Nucleus accumbens (tissue), 56 donors: Measurements from ENCODE around the gene TAOK1.
"Not testable (repeated sequence)": the region's sequence is repeated elsewhere in the genome, so short reads cannot be mapped to it uniquely, and the experiment has no call there.

Experiments
- DNase-seq, 56 donors: peaks; one replicate each; lab custom pipeline; 2025; lab: John Stamatoyannopoulos, UW

Gene TAOK1

DNA sequence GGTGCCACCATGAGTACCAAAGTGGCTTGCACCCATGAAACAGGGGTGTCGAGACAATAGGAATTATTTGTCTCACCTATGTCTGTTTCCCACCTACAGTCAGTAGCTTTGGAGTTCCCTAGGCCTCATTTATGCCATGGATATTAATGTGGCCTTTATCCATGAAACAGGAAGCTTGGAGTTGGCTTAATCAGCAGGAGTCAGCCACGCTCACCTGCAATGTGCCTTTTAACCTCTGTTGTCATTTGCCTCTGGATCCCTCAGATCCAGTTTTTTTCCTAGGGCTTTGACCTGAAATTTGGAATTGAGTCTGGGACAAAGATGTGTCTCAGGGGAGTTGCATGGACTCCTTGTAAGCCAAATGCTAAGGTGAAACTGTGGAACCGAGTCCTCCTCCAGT lies 44.4 kb downstream of the TAOK1 start:
- no peak for DNase-seq

DNA sequence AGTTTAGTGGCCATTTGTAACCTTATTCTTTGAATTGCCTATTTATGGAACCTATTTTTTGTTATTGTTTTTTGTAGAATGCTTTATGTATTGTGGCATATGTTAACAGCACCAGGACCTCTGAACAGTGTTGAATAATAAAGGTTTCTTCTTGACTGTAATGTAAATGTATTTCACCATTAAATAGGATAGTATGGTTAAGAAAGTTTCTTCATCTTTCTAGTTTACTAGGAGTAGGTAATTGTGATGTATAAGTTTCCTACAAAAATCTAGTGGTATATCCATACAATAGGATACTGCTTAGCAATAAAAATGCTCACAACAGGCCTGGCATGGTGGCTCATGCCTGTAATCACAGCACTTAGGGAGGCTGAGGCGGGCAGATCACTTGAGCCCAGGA lies 52.3 kb downstream of the TAOK1 start:
- no peak for DNase-seq

DNA sequence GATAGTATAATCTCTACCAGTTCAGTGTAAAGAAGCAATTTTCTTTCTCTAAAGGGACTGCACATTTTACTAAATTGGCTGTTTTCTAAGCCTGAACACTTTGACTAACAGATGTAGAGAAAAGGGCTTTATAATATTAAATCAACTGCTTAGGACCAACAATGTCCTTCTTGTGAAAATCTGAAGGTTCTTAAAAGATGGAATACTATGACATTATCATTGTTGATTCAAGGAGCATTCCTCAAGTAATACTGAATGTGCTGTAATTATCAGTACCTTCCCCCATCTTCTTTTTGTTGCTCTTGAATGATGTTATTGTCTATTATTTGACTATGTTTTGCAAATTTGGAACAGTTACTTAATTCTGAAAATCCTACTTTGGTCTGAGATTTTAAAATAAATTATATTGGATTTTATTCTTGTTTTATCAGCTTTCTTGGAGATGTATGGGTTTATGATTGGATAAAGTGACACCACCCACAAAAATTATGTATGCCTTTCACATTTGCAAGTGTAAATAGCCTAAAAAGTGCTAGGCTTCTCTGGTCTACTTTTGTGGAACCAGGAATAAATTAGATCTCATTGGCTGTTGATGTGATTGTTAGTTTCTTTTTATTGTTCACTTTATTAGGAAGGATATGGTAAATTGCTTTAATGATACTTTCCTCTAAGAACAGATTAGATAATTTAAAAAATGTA lies 53.0 kb downstream of the TAOK1 start:
- no peak for DNase-seq

DNA sequence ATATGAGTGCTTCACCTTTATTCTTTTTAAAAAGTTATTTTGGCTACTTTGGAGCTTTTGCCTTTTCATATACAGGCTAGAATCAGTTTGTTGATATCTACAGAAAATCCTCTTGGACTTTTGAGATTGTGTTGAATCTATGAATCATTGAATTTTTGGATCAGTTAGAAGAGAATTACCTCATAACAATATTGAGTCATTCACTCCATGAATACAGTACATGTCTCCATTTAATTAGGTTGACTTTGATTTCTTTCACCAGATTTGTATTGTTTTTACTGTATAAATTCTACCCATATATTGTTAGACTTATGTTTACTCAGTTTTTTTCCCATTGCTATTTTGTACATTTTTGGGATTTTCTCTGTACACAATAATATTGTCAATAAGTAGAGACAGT lies 54.4 kb downstream of the TAOK1 start:
- DNase-seq = no peak

DNA sequence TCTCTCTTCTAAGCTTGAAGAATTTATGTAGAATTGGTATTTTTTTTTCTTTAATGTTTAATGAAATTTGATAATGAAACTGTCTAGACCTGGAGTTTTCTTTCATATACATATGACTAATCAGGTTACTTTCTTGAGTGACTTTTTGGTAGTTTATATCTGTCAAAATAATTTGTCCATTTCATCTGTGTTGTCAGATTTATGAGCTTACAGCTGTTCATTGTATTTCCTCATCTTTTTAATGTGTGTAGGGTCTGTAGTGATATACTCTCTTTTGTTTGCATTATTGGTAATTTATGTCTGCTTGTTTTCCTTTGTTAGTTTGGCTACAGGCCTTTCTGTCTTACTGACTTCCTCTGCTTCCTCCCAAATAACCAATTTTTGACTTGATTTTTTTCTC lies 55.7 kb downstream of the TAOK1 start:
- DNase-seq = no peak

DNA sequence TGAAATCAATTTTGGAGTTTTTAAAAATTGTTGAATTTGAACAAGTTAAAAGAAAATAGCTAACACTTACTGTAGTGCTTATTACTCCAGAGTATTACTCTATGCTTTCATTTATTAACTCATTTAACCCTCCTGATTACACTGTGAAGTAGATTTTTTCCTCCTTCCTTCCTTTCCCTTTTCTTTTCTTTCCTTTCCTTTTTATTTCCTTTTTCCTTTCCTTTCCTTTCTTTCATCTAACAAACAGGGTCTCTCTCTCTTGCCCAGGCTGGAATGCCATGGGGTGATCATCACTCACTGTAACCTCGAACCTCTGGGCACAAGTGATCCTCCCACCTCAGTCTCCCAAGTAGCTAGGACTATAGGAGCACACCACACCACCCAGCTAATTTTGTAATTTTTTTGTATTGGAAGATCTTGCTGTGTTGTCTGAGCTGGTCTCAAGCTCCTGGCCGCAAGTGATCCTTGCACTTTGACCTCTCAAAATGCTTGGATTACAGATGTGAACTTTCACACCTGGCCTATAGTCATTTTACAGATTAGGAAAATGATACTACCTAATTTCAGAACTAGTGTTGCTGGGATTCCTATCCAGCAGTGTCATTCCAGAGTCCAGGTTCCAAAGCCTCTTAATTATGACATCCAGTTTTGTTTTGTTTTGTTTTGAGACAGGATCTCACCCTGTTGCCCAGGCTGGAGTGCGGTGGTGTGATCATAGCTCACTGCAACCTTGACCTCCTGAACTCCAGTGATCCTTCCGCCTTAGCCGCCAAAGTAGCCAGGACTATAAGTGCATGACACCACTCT lies 59.9 kb downstream of the TAOK1 start:
- no peak for DNase-seq

DNA sequence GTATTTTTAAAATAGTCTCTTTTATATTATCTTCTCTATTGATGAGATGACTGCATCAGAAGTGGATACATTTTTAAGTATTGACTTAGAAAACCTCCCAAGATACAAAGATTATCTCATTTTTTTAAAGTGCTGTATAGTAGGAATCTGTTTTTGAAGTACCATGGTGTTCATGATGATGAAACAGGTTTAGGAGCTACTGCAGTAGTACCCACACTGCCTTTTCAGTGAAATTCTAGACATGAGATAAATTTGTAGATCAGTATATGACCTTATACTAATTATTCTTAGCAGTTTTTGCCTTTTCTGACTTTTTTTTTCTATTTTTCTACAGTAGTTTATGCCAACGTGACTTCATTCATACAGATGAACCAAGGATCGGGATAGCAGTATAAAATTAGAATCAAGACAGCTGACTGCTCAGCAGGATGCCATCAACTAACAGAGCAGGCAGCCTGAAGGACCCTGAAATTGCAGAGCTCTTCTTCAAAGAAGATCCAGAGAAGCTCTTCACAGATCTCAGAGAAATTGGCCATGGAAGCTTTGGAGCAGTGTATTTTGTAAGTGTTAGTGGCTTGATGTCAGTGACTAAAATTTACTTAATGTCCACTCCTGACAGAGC lies 61.1 kb downstream of the TAOK1 start:
- no peak for DNase-seq

DNA sequence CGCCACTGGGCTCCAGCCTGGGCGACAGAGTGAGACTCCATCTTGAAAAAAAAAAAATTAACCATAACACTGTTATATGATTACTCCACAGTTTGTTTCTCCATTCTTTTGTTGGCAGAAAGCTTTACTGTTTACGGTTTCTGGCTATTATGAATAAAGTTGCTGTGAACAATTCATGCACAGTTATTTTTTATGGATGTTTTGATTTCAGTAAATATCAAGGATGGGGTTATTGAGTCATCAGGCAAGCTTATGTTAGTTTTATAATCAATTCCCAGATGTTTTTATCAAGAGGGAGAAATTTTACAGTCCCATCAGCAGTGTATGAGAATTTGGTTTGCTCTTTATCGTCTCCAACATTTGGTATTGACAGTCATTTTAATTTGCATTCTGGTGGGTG lies 67.9 kb downstream of the TAOK1 start:
- DNase-seq = no peak

DNA sequence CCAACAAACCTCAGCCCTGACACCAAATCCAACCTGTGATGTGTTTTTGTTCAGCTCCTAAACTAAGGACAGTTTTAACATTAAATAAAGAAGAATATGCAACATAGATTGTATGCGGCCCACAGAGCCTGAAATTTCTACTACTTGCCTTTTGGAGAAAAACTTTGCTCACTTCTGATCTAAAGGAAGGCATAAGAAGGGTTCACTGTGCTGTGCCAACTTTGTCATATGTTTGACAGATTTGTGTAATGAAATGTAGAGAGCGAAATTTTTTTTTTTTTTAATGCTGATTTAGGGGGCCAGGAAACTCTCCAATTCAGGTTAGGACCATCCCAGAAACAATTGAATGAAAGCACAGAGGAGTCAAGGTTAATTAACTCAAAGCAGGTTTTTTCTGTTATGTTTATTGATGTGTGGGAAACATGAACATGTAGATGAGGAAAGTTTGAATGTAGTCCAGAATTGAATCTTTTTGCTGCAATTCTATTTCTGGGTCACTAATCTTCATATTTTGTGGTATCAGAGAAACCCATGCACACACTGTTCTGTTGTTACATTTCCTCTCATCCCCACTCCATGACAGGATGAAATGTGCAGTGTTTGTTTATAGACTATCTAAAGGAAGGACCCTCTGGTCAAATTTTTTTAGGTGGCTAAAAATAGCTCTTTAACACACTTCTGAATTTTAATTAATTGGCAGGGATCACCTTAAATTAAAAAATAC lies 71.5 kb downstream of the TAOK1 start:
- DNase-seq = no peak

DNA sequence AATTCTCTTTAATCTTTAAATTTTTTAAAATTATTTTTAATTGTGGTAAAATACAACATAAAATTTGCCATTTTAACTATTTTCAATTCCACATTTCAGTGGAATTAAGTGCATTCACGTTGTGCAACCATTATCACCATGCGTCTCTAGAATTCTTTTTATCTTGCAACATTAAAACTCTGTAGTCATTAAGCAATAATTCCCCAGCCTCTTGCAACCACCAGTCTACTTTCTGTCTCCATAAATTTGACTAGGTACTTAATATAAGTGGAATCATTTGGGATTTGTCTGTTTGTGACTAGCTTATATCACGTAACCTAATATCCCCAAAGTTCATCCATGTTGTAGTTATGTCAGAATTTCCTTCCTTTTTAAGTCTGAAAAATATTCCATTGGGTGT lies 79.1 kb downstream of the TAOK1 start:
- no peak for DNase-seq

DNA sequence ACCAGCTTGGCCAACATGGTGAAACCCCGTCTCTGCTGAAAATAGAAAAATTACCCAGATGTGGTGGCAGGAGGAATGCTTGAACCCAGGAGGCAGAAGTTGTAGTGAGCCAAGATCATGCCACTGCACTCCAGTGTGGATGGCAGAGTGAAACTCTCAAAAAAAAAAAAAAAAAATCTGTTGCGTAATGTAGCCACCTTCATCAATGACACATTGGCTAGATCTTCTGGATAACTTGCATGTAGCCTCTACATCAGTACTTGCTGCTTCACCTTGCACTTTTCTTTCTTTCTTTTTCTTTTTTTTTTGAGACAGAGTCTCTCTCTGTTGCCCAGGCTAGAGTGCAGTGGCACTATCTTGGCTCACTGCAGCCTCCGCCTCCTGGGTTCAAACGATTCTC lies 83.3 kb downstream of the TAOK1 start:
- DNase-seq = not testable (repeated sequence)

DNA sequence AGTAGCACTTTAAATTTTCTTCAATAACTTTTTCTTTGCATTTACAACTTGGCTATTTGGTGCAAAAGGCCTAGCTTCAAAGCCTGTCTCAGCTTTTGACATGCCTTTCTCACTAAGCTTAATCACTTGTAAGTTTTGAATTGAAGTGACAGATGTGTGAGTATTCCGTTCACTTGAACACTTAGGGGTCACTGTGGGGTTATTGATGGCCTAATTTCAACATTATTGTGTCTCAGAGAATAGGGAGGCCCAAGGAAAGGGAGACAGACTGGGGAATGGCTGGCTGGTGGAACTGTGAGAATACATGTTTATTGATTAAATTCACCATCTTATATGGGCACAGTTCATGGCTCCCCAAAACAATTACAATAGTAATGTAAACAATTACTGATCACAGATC lies 84.1 kb downstream of the TAOK1 start:
- no peak for DNase-seq

DNA sequence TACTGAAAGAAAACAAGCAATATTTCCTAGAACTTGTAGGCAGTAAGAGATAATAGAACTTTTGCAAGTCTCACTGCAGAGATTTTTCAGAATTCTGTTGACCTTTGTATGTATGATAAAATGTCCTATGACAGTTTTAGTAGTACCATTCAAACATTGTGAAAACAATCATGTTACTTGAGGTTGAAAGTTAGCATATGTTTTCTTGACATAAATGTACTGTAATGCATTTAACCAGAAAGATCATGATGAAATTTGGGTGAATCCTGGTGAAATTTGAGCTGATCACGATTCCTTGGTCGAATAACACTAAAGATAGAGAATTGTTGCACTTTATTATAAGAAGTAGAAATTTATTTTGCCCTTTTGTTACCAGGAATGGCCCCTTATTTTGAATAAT lies 85.7 kb downstream of the TAOK1 start:
- DNase-seq = no peak

DNA sequence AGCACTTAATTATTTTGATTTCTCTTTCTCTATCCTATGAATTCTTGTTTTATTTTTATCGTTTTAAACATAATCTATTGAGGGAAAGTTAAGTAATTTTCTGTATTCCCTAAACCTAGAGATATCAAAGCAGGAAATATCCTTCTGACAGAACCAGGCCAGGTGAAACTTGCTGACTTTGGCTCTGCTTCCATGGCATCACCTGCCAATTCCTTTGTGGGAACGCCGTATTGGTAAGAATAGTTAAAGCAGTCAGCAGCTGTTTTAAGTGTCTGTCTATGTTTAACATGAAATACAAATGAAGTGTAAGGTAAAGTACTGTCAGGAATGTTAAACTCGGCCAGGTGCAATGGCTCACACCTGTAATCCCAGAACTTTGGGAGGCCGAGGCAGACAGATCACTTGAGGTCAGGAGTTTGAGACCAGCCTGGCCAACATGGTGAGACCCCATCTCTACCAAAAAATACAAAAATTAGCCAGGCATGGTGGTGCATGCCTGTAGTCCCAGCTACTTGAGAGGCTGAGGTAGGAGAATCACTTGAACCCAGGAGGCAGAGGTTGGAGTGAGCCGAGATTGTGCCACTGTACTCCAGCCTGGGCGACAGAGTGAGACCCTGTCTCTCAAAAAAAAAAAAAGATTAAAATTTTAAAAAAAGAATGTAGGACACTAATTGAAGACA lies 90.2 kb downstream of the TAOK1 start:
- not testable (repeated sequence) for DNase-seq

DNA sequence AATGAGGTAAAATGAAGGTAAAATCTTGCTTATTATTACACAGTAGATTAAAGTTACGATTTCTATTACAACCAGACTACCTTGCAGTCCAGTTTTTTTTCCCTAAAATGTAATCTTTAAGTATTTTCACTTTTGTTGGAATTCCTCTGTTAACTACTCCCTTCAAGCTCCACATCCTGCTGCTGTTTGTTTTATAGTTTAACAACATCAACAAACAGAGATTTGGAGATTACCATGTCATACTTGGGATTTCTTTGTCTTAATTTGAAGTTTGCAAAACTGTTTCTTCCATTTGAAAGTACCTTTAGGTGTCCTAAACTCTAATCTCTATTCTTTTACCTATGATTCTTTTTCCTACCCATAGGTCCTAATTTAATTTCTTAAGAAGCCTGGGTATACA lies 93.3 kb downstream of the TAOK1 start:
- no peak for DNase-seq

DNA sequence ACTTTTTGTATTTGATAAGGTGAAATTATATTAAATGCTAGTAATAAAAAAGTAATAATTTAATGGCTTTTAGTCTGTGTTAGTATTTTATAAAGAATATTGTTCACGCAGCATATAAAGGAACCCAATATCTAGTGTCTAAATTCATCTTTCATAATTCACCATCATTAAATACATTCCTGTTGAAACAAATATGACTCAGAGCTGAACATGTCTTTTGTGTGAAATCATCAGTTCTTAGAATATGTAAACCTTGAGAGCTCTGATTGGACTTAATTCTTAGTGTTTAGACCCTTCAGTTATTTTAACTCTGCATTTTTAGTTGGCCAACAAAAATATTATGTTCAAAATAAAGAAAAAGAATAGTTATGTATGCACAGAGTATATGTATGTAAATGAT lies 104.8 kb downstream of the TAOK1 start:
- DNase-seq = no peak

DNA sequence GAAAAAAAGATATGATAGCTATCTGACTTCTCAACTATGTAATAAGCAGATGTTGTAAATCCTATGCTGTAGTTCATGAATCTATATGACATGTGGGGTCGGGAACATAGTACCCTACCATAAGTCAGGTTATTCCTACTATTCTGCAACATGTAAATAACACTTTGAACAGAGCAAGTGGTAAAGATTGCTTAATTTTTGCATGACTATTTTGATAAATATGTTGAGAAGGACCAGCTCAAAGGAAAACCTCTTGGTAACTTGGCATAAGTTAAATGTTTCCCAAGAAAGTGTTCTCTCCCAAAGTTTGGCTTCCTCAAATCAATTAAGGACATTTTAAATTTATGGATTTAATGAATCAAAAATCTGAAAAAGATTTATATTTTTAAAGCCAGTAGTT lies 114.5 kb downstream of the TAOK1 start:
- DNase-seq = no peak

DNA sequence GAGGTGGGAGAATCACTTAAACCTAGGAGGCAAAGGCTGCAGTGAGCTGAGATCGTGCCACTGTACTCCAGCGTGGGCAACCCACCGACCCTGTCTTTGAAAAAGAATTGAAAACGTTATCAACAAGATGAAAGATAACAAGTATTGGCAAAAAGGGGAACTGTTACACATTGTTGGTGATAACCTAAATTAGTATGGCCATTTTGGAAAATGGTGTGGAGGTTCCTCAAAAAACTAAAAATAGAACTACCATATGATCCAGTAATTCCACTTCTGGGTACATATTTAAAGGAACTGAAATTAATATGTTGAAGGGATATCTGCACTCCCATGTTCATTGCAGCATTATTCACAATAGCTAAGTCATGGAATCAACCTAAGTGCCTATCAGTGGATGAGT lies 115.7 kb downstream of the TAOK1 start:
- no peak for DNase-seq

DNA sequence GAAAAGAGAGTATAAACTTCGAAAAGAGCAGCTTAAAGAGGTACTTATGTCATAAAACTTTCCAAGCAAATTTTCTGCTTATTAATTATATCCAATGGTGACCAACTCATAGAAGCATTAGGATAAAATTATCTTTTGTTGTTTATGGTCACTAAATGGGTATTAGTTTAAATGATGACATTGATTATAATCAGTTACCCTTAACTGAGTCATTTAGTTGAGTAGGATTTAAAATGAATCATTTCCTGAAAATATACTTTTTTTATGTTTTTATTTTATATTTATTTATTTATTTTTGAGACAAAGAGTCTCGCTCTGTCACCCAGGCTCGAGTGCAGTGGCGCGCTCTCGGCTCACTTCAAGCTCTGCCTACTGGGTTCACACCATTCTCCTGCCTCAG lies 120.8 kb downstream of the TAOK1 start:
- no peak for DNase-seq

DNA sequence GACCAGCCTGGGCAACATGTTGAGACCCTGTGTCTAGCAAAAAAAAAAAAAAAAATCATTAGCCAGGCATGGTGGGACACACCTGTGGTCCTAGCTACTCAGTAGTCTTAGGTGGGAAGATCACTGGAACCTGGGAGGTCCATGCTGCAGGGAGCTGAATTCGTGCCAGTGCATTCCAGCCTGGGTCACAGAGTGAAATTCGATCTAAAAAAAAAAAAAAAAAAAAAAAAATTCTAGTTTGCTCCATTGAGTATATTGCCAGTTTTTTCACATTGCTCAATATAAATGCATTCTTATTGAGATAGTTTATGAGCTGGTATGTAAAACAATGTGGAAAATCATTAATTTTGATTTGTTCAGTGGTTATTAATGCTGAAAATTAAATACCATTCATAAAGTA lies 124.6 kb downstream of the TAOK1 start:
- no peak for DNase-seq

DNA sequence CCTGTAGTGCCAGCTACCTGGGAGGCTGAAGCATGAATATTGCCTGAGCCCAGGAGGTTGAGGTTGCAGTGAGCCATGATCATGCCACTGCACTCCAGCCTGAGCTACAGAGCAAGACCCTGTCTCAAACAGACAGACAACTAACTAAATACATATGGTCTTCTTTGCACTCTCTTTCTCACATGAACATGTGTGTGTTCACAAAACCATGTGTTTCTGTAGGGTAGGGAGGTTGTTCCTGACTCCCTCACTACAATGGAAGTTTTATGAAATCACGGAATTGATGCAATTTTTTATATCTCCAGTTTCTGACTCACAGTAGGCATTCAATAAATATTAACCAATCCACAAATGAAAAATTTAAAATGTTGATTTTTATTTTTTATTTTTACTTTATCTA lies 128.2 kb downstream of the TAOK1 start:
- DNase-seq = no peak
